ENCODE measurements around the gene RPS3. TPM values are rescaled to one million over a fixed set of nuclear protein-coding genes. Genes with fewer than 3 reads are reported as not detected.

RPS3 gene
- total RNA-seq, 1 experiment from 2014 or later: 3,765 TPM

DNA sequence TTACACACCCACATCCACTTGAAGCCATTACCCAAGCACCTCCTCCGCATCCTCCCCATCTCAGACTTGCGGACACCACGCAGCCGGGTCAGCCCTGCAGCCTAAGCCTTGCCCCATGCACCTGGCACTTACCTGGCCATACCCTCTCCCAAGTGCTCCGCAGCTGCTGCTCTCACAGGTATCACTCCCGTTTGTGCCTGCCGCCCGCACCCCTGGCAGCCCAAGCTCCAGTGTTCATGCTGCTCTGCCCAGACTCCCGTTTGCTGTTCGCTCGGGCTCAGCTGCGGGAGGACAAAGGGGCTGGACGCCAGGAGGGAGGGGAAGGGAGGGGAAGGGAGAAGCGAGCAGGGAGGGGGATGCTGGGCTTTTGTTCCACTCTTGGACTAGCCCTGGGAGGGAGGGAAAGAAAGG is 33.6 kb downstream of the RPS3 start, which contains the start of gene KLHL35:
Gene KLHL35 (minus strand): TSS at position 293 of the 411 bp plus-strand sequence. CDS start 2,574 bp downstream, outside the sequence.
- Histone ChIP-seq H2BK5ac (ENCODE audit: insufficient read length, low read length) (no peak within 1 kb of the TSS), H3K14ac (ENCODE audit: insufficient read depth, low read length) (peak within 1 kb of the TSS; percentile 25; the same call in 1 of the 2 replicates), H2AFZ (ENCODE audit: low read length) (no peak within 1 kb of the TSS), H3K27ac (ENCODE audit: insufficient read length, low read depth, low read length) (no peak within 1 kb of the TSS), H3K79me1 (ENCODE audit: insufficient read depth, low read depth, low read length, poor library complexity, severe bottlenecking) (no peaks in the 10 kb centered on the region), H3K23ac (ENCODE audit: insufficient read length, low read depth, low read length) (no peak within 1 kb of the TSS), H4K91ac (ENCODE audit: insufficient read length, low read depth, low read length) (no peak within 1 kb of the TSS), H4K8ac (replicated peaks; ENCODE audit: insufficient read length, low read depth, low read length) (no peak within 1 kb of the TSS), H2BK15ac (ENCODE audit: low read depth, low read length) (no peak within 1 kb of the TSS), H3K9me3 (ENCODE audit: control insufficient read depth, low read depth, low read length) (peaks cover 10% of the 10 kb centered on the region), H3K56ac (ENCODE audit: insufficient read length, low read depth, low read length) (no peak within 1 kb of the TSS), H2BK12ac (ENCODE audit: insufficient read length, low read depth, low read length) (no peak within 1 kb of the TSS), H2AK5ac (ENCODE audit: insufficient read length, low read length) (no peak within 1 kb of the TSS), H3K9ac (ENCODE audit: extremely low read depth, insufficient read length, low read length) (no peak within 1 kb of the TSS), H4K5ac (ENCODE audit: insufficient read length, low read depth, low read length) (no peak within 1 kb of the TSS), H3T11ph (ENCODE audit: low read length) (no peak within 1 kb of the TSS), H3K4me2 (ENCODE audit: insufficient read depth, insufficient read length, low read length) (peak within 1 kb of the TSS; percentile 25), H3K4me1 (ENCODE audit: insufficient read depth, low read length) (peaks cover 3% of the 10 kb centered on the region; the same call in 1 of the 2 replicates), H3K18ac (ENCODE audit: insufficient read length, low read depth, low read length) (peak within 1 kb of the TSS; percentile 37), H2BK120ac (ENCODE audit: low read depth, low read length, poor library complexity, severe bottlenecking) (no peak within 1 kb of the TSS), H3K4ac (ENCODE audit: low read depth, low read length) (no peak within 1 kb of the TSS), H3K23me2 (ENCODE audit: insufficient read length, low read depth, low read length, poor library complexity, severe bottlenecking) (peaks cover 6% of the 10 kb centered on the region), H4K20me1 (ENCODE audit: control insufficient read depth, insufficient read depth, insufficient read length) (no peaks in the 10 kb centered on the region), H3K27me3 (ENCODE audit: insufficient read depth, low read length) (peaks cover 41% of the 10 kb centered on the region), H2BK20ac (ENCODE audit: low read depth, low read length, poor library complexity, severe bottlenecking) (no peak within 1 kb of the TSS), H3K79me2 (ENCODE audit: insufficient read depth, low read length) (no peaks in the 10 kb centered on the region)
- H3K4me1 Mint-ChIP-seq: peaks cover 23 to 29% of the 10 kb centered on the region in 2 experiments
- H3K27me3 Mint-ChIP-seq (ENCODE audit: low read depth): peaks cover 55% of the 10 kb centered on the region
- DNase-seq: peak; percentile 53
- no peak within 1 kb of the TSS; a peak in 1 of 7 replicates for H3K27ac Mint-ChIP-seq
- peaks cover 16 to 23% of the 10 kb centered on the region in 2 experiments for H3K9me3 Mint-ChIP-seq
- peak within 1 kb of the TSS; percentile 38 to 75 for H3K4me3 Mint-ChIP-seq
- TF ChIP-seq, protein P1, sequence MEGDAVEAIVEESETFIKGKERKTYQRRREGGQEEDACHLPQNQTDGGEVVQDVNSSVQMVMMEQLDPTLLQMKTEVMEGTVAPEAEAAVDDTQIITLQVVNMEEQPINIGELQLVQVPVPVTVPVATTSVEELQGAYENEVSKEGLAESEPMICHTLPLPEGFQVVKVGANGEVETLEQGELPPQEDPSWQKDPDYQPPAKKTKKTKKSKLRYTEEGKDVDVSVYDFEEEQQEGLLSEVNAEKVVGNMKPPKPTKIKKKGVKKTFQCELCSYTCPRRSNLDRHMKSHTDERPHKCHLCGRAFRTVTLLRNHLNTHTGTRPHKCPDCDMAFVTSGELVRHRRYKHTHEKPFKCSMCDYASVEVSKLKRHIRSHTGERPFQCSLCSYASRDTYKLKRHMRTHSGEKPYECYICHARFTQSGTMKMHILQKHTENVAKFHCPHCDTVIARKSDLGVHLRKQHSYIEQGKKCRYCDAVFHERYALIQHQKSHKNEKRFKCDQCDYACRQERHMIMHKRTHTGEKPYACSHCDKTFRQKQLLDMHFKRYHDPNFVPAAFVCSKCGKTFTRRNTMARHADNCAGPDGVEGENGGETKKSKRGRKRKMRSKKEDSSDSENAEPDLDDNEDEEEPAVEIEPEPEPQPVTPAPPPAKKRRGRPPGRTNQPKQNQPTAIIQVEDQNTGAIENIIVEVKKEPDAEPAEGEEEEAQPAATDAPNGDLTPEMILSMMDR (conservative IDR thresholded peaks at IDR 0.05): no peak
- peaks cover 3 to 11% (median 8%) of the 10 kb centered on the region in 3 experiments; a peak in 6 of 7 replicates for H3K36me3 Mint-ChIP-seq (ENCODE audit: insufficient read depth in 1 of 3, low read depth in 3 of 3)
- no CpG with 5 or more reads among the region's 14 CpGs for WGBS (ENCODE audit: extremely low coverage, insufficient read length, low lambda C conversion rate)
